Right renal cortex interstitium (tissue), 3 donors: Measurements from ENCODE around the gene GAL3ST3. TPM values are rescaled to one million over a fixed set of nuclear protein-coding genes. Genes with fewer than 3 reads are reported as not detected.
A peak's percentile ranks its signal among the peaks of the same experiment; 100 is the strongest.

Experiments used
- DNase-seq, 3 donors: peaks; one replicate each; pipeline ENCODE4 v3.0.0-alpha.2; 2013; ENCODE audit warnings: low read depth in 3 of 3, low spot score in 2 of 3
- polyA plus RNA-seq, 3 donors: library from polyadenylated mRNA; unstranded; fragments of 120-200 nt; gene quantifications; one replicate each; pipeline ENCODE4 v1.2.1, GENCODE V29; 2013; ENCODE audit not compliant: insufficient read length in 3 of 3

Gene GAL3ST3
- polyA plus RNA-seq, 3 donors: 4.0 to 4.6 (median 4.0) TPM

DNA sequence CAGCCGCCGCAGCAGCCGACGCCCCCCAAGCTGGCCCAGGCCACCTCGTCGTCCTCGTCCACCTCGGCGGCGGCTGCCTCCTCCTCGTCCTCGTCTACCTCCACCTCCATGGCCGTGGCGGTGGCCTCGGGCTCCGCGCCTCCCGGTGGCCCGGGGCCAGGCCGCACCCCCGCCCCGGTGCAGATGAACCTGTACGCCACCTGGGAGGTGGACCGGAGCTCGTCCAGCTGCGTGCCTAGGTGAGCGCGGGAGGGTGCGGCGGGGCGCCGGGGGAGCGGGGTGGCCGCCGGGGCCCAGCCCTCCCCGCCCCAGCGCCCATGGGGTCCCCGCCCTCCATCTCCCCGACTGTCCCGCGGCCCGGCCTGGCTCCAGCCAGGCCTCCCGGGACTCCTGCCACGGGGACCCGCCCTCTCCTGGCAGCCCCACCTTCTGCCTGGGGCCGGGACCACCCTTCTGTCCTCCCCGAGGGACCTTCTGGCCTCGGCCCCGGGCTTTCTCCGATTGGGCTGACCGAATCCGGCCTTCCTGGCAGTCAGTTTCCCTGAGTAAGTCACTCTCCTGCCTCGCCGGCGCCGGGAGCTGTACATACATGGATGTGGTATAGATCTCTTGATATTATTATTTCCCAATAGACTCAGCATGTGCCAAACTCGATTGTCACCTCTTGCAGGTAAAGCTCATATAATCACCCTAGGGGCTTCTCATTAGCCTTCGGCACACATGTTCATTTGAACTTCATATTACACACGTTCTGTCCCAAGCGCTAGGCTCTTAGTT, 21.8 kb upstream of the GAL3ST3 start:
- no peak for DNase-seq

DNA sequence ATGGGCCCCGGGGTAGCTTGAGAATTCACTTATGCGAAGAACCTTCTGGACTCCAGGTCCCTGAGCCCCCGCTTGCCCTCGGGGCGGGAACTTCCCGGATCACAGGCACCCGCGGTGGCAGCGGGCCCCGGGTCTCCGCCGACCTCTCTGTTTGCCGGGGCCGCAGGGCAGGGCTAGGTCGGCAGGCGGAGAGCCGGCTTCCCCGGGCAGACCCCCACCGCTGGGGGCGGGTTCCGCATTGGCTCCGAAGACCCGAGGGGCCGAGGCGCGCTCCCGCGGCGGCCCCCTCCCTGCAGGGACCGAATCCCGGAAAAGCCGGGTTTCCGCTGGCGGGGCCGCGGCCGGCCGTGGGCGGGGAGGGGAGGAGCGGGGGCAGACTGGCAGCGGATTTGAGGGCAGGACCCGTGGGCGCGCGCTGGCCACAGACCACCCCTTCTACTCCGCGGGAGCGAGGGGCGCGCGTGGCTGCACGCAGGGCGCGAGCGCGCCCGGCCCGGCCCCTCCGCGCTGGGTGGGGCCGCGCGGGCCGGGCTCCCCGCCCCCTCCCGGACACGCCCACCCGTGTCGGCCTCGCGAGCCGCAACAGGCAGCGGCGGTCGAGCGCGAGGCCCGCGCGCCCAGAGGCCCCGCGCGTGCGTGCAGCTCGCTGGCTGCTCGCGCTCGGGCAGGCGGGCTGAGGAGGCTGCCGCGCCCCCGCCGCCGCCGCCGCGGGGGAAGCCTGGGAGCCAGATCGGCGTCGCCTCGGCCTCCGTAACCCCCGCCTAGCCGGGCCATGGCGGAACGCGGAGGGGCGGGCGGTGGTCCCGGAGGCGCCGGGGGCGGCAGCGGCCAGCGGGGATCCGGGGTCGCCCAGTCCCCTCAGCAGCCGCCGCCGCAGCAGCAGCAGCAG, 21.0 kb upstream of the GAL3ST3 start, which contains the start of gene PACS1:
TSS of gene PACS1 (plus strand) at position 558 of the 889 bp plus-strand sequence. CDS start at position 773, 215 bp downstream.
- DNase-seq: no peak

DNA sequence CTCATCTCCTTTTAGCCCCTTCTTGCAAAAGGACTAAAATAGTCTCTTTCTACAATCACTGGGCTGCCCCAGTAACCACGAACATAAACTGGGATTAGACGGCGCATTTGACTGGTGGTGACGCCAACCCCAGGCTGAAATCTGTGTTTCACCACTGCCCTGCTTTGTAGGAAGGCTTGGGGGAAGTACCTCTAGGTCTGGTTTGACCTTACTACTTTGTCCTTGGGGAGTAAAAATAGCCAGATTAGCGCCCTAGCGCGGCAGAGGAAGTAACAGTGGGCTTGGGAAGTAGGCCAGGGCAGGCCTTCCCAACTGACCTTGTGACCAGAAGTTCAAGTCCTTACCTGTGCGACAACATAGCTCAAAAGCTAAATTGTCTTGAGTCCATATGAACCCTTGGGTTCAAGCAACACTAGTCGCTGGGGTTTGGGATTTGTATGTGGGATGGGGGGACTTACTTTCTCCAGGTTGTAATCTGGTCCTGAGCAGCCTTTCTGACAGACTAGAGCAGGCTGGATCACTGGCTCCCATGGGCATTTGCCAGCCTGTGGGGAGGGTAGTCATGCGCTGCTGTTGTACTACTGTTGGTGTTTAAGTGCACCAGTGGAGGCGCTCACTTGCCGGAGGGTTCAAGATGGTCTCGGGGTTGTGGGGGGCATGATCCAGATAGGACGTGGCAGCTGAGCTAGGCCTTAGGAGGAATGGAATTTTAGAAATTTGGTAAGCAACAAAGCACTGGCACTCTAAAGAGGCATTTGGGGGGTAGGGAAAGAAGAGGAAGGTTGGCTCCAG, 20.2 kb upstream of the GAL3ST3 start:
- no peak for DNase-seq

DNA sequence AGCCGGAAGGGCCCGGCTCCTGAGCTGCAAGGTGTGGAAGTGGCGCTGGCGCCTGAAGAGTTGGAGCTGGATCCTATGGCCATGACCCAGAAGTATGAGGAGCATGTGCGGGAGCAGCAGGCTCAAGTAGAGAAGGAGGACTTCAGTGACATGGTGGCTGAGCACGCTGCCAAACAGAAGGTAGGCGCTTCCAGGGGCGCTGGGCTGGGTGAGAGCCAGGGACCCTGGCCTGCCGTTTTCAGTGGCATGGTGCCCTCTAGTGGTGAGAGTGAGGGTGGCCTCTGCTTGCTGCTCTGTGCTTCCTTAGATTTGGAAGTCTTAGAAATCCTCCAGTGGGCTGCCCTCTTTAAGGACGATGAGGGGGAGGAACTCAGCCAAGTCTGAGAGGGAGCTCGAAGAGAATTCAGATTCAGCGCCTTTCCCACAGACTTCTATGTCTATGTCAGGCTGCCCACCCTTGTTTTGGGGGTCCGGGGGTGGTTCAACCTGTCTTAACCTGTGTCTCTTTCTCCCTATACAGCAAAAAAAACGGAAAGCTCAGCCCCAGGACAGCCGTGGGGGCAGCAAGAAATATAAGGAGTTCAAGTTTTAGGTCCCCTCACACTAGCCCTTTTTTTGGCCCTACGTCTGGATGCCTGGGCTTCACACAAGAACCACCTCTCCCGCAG, 19.3 kb upstream of the GAL3ST3 start:
- no peak for DNase-seq

DNA sequence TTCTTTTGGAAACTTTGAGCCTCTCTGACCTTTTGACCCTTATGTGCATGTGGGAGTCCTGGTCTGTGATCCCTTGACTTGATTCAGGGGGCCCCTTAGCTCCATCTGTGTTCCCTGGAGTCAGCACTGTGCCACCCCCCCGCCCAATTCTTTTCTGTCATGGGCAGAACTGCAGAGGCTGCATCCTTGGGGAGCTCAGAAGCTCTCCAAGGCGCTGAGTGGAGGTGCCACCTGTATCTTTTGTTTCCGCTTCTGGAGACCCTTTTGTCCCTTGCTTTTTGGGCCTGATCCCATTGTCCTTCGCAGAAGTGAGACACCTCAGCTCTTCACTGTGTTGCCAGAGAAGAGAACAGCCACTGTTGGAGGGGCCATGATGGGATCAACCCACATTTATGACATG, 18.7 kb upstream of the GAL3ST3 start:
- no peak for DNase-seq

DNA sequence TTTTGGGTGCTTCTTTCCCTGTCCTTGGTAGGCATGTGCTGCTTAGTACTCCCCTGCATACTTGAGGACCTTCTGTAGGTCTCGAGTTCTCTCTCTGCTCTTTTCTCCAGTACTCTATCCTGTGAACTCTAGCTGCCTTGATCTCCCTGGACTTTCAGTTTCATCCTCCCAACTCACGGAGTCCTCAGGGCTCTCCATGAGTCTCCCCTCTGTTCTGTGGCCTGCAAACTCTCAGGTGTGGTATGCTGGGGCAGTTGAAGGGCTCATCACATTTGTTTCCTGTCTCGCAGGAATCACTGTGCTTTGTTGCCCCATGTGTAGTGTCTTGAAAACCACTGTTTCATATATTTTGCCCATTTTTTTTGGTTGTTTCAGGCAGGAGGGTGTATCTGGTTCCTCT, 17.8 kb upstream of the GAL3ST3 start:
- no peak for DNase-seq

DNA sequence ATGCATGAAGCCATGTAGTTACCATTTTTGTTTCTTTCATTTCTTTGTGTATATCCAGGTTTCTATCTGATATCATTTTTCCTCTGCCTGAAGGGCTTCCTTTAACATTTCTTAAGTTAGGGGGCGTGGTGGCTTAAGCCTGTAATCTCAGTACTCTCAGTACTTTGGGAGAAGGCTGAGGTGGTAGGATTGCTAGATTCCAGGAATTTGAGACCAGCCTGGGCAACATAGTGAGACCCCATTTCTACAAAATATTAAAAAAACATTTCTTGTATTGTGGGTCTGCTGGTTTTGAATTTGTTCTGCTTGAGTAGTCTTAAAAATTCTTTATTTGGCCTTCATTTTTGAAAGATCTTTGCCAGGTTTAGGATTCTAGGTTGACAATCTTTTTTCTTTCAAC, 15.6 kb upstream of the GAL3ST3 start:
- DNase-seq: no peak

DNA sequence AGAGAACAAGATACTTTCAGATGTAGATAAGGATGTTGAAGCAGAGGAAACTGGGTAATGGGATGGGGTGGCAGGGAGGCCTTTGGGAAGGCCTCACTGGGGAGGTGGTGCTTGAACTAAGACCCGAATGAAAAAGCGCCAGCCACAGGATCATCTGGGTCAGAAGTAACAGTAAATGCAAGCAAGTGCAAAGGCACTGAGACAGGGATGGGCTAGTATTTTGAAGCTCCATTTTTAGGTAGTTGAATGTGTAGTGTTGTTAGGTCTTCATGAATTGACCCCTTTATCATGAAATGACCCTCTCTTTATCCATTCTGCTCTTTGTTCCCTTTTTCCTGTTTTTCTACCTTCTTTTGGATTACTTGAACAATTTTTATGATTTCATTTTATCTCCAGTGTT, 14.9 kb upstream of the GAL3ST3 start:
- no peak for DNase-seq

DNA sequence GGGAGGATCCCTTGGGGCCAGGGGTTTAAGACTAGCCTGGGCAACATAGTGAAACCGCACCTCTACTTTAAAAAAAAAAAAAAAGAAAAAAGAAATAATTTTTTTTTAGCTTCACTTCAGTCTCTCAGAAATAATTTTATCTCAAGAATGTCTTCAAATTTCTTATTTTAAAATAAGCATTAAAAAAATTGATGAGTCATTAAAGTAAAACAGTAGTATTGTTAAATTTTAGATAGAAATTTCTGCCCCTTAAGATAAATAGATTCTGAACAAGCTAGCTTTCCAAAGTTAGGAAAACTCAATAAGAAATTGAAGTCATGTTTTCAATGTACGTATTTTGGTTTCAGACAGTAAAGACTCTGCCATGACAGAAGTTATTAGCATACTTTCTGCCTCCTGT, 13.4 kb upstream of the GAL3ST3 start:
- no peak for DNase-seq

DNA sequence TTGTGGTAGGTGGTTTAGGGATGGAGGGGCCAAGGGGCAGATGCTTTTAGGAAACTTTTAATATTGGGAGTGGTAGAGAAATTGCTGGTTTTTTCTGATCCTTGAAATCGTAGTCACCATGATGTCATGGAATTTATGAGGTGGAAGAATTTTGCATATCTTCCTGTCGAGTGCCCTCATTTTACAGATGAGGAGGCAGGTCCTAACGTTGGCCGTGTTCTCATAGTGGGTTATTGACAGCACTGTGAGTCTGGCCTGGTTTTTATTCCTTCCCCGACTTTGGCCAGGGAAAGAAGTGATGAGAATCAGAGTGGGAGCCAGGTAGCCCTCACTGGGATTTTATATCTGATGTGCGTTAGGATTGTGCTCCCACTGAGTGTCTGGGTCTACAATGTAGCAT, 12.3 kb upstream of the GAL3ST3 start:
- DNase-seq: no peak

DNA sequence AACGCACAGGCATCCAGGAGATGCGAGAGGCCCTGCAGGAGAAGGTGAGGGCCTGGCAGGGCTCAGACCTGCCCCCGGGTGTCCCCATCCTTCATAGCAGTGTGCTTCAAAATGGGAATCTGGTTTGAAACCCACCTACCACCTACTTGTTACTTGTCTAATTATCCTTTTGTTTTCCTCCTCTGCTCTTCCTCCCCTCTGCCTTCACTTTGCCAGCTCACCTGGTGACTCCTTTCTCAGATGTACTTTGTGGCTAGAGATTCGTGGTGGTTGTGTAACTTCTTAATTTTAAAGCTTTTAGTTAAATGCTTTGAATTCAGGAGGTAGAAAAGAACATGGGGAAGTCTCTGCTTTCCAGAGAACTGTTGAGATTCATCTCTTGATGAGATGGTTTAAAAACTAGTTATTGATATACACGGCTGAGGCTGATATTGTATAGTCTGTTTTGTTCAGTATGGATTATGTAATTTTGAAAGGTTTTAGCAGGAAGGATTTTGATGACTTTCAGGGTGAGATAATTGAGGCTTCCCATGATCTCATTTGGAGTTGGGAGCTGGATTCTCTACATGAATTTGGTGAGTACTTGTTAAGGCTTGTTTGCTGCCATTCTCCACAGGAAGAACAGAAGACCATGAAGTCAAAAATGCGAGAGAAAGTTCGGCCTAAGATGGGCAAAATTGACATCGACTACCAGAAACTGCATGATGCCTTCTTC, 11.2 kb upstream of the GAL3ST3 start:
- no peak for DNase-seq

DNA sequence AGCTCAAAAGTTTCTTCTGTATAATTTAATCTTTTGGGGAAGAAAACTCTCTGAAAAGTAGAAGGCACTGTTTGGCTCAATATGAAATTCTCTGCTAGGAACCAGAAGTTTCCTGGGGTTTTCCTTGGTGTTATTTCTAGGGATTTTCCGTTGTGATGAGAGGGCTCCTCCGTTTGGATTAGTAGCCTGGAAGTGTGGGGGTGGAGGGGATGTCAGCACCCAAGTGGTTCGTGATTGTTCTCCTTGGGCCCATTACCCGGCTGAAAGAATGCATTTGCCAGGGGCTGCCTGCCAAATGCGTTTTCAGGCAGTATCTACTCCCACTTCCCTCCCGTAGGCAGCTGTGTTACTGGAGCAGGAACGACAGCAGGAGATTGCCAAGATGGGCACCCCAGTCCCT, 7.5 kb upstream of the GAL3ST3 start:
- DNase-seq: no peak

DNA sequence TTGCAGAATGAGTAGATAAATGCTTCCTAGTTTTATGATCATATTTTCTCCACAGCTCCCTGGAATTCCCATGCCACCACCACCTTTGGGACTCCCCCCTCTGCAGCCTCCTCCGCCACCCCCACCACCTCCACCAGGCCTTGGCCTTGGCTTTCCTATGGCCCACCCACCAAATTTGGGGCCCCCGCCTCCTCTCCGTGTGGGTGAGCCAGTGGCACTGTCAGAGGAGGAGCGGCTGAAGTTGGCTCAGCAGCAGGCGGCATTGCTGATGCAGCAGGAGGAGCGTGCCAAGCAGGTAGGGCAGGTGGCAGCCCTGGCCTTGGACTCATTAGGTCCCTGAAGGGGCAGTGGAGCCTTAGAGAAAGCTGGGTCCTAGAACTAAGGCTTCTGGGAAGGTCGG, 6.1 kb upstream of the GAL3ST3 start:
- no peak for DNase-seq

DNA sequence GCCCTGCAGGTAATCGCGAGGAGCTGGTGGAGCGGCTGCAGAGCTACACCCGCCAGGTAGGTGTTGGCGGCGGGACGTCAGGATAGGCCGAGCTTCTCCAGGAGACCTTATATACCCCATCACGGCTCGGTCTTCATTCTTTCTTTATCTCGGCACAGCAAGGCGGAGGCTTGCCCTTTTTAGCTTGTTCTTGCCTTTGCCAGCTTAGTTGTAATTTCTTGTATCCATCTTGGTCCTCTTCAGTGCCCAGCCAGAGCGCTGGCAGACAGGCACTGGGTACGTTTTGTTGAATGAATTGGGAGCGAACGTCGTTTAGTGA, 3.7 kb upstream of the GAL3ST3 start:
- DNase-seq: no peak

DNA sequence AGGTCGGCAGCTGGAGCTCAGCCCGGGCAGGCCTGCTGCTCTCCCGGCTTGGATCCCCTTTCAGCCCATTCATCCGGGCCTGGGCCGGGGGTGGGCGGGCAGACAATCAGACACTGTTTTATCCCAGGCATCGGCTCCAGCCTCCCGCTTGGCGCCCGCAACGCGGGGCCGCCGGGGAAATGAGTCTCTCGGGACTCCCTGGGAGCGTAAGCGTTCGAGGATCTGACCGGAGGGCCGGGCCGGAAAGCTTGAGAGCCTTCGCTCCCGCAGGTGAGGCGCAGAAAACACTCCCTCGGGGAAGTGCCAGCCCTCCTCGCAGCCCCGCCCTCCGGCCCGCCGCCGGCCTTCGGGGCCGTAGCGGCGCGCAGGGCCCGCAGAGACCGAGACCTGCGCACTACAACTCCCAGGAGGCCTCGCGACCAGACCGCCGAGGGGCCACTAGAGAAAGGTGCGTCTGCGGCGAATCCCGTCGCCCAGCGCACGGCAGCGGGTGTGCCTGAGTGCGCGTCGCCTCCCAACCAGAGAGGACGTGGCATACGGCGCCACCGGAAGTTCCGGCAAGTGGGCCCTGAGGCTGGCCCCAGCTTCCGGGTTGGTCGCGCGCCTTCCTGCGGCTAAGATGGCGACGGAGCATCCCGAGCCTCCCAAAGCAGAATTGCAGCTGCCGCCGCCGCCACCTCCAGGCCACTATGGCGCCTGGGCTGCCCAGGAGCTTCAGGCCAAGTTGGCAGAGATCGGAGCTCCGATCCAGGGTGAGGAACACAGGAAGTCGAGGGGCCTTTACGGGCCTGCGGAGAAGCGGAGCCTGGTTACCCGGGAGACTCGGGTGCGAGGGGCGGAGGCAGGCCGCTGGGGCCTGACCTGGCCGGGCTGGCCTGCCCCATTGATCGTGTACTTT, 3.1 kb upstream of the GAL3ST3 start, which contains the start of gene SF3B2:
TSS of gene SF3B2 (plus strand) at position 599 of the 898 bp plus-strand sequence. CDS start at position 620, 21 bp downstream.
- peak; percentile 90 to 95 (median 91) for DNase-seq

DNA sequence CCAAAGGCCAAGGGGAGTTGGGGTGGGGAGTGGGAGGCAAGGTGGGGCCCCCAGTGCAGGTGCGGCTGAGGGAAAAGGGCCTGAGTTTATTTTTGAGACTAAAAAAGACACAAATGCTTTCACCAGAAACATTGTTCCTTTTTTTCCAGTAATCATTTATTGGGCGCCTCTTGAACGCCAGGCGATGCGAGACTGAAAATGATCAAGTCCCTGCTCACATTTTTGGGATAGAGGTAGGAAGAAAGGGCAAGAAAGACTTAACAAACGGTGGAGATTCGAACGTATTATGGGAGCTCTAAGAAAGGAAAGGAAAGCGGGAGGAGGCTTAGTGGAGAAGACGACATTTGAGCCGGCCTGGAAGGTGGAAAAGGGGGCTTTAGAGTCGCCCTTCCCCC, 2.4 kb upstream of the GAL3ST3 start:
- no peak for DNase-seq

DNA sequence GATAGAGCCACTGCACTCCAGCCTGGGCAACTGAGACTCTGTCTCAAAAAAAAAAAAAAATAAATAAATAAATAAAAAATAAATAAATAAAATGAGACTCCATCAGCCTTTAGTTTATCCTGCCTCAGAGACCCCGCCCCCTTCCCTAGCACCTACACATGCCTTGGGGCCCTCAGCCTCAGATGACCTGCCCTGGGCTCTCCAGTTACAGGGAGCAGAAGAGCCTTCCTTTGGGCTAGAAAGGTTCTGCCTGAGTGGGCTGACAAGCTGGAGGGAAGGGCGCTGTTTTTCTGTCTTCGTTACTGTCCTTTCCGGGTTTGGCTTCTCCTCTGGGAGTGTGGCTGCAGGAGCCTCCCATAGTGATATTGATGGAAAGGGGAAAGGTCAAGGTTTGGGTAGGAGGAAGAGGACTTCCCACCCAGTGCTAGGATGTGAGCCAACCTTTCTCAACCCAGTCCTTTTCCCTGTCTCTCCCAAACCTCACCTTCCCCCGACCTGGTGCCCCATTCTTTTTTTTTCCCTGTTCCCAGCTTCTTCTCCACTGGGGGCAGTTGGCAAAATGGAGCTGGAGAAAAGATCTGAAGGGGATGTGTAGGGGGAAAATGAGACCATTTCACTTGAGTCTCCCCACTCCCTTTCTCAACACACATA, 1.7 kb upstream of the GAL3ST3 start:
- no peak for DNase-seq
